ENCODE data around the gene KYAT1.

- TF ChIP-seq, protein P1, sequence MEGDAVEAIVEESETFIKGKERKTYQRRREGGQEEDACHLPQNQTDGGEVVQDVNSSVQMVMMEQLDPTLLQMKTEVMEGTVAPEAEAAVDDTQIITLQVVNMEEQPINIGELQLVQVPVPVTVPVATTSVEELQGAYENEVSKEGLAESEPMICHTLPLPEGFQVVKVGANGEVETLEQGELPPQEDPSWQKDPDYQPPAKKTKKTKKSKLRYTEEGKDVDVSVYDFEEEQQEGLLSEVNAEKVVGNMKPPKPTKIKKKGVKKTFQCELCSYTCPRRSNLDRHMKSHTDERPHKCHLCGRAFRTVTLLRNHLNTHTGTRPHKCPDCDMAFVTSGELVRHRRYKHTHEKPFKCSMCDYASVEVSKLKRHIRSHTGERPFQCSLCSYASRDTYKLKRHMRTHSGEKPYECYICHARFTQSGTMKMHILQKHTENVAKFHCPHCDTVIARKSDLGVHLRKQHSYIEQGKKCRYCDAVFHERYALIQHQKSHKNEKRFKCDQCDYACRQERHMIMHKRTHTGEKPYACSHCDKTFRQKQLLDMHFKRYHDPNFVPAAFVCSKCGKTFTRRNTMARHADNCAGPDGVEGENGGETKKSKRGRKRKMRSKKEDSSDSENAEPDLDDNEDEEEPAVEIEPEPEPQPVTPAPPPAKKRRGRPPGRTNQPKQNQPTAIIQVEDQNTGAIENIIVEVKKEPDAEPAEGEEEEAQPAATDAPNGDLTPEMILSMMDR (IDR thresholded peaks at IDR 0.05; ENCODE audit: insufficient read depth, low read depth, low read length), result no peak
- no peak for TF ChIP-seq EZH2 (IDR thresholded peaks at IDR 0.05; ENCODE audit: insufficient read depth, low read length)
Measured at GRCh38 chr9:128894764-128895163, 13.0 kb upstream of the KYAT1 start.
